ENCODE data around the gene NLGN2. TPM values are rescaled to one million over a fixed set of nuclear protein-coding genes. Genes with fewer than 3 reads are reported as not detected.

Gene NLGN2
- 2.9 and 4.4 TPM in 2 replicates for total RNA-seq

GRCh38 chr17:7407485-7408251, at the start of gene NLGN2:
TSS of gene NLGN2 (plus strand) at chr17:7407845. CDS start at chr17:7408256, 411 bp downstream.

GRCh38 chr17:7380855-7381683, 26.6 kb upstream of the NLGN2 start, which contains the start of gene TNK1:
TSS of gene TNK1 (plus strand) at chr17:7381089. CDS start at chr17:7382927, 1,838 bp downstream.

GRCh38 chr17:7394452-7395191, 13.0 kb upstream of the NLGN2 start, which contains the start of gene PLSCR3:
TSS of gene PLSCR3 (minus strand) at chr17:7394525. CDS start at chr17:7394110, 415 bp downstream.

GRCh38 chr17:7403977-7404736, 3.5 kb upstream of the NLGN2 start, which contains the start of gene TMEM256:
TSS of gene TMEM256 (minus strand) at chr17:7404097. CDS start at chr17:7404084, 13 bp downstream.

DNA sequence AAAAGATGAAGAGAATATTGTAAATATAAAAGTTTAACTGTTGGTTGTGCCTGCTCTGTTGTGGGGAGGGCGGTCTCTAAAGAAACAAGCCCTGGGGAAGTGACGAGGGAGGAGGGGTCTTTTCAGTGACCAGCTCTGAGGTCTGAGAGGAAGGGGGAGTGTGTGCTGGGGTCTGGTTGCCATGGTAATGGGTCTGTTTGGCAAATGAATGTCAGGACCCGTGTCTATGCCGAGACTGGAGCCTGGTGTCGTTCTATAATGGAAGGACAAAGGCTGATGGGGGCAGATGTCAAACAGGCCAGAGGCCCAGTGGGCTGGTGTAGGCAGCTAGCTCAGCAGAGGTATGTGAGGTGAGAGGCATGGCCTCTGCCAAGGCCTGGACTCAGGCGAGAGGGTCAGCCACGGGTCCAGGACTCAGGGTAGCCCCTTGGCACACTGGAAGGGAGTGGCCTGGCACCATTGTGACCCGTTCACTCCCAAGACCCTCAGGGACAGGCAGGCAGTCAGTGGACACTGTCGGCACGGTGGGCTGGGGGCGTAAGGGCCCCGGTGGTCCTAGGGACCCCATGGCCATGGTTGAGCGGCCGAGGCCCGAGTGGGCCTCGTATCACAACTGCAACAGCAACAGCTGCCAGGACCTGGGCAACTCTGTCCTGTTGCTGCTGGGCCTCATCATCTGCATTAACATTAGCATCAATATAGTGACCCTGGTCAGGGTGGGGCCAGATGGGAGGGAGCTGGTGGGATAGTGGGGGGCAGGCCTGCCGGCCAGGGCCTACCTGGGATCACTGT, 12.4 kb downstream of the NLGN2 start, which contains the start of gene SPEM1:
Gene SPEM1 (plus strand): TSS at position 506 of the 792 bp plus-strand sequence. CDS start 61 bp downstream, at position 567.

GRCh38 chr17:7425316-7425715, 17.7 kb downstream of the NLGN2 start, which contains the start of gene SPEM2:
TSS of gene SPEM2 (plus strand) at chr17:7425616. CDS start at chr17:7425689, 73 bp downstream.

GRCh38 chr17:7428557-7428956, 20.9 kb downstream of the NLGN2 start, which contains the start of gene SPEM3:
TSS of gene SPEM3 (plus strand) at chr17:7428857. CDS start at chr17:7428903, 46 bp downstream.

DNA sequence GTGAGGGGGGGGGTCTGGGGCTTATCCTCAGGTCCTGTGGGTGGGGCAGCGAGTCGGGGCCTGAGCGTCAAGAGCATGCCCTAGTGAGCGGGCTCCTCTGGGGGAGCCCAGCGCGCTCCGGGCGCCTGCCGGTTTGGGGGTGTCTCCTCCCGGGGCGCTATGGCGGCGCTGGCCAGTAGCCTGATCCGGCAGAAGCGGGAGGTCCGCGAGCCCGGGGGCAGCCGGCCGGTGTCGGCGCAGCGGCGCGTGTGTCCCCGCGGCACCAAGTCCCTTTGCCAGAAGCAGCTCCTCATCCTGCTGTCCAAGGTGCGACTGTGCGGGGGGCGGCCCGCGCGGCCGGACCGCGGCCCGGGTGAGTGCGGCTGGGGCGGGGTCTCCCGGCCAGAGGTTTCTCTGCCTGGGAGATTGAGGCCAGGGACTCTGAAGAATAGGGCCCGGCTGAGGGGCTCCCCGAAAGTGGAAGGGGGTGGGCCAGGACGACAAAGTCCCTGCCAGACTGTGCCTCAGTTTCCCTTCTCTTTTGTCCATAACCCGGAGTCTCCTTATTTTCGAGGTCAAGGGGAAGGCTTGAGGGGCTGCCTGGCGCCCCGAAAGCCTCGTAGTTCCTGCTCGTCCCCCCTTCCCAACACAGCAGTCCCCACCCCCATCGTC, 31.9 kb downstream of the NLGN2 start, which contains the start of gene FGF11:
Gene FGF11 (plus strand): TSS at position 51 of the 651 bp plus-strand sequence. CDS start 109 bp downstream, at position 160.

GRCh38 chr17:7444682-7445618, 37.3 kb downstream of the NLGN2 start, which contains the start of gene CHRNB1:
TSS of gene CHRNB1 (plus strand) at chr17:7445061. CDS start at chr17:7445128, 67 bp downstream.

Other genes with a start within 250 kb of the NLGN2 start
- gene ASGR1, start 228.5 kb upstream of the NLGN2 start, total RNA-seq: under 0.01 and 0.39 TPM in 2 replicates
- 7.3 and 11.9 TPM in 2 replicates for gene DLG4, start 188.0 kb upstream of the NLGN2 start, total RNA-seq
- gene ACADVL, start 187.9 kb upstream of the NLGN2 start, total RNA-seq: 194 and 236 TPM in 2 replicates
- 63.9 and 93.2 TPM in 2 replicates for gene DVL2, start 173.3 kb upstream of the NLGN2 start, total RNA-seq
- gene PHF23, start 168.4 kb upstream of the NLGN2 start, total RNA-seq: 36.6 and 37.1 TPM in 2 replicates
- gene GABARAP, start 165.4 kb upstream of the NLGN2 start, total RNA-seq: 110 and 194 TPM in 2 replicates
- gene CTDNEP1, start 156.1 kb upstream of the NLGN2 start, total RNA-seq: 28.7 and 40.1 TPM in 2 replicates
- gene ELP5, start 155.6 kb upstream of the NLGN2 start, total RNA-seq: 28.9 and 31.2 TPM in 2 replicates
- gene CLDN7, start 145.4 kb upstream of the NLGN2 start, total RNA-seq: 0.98 and 2.9 TPM in 2 replicates
- gene SLC2A4, start 126.1 kb upstream of the NLGN2 start, total RNA-seq: under 0.01 TPM in 1 of 2 replicates, not detected in the other
- not detected in 2 replicates for gene YBX2, start 113.2 kb upstream of the NLGN2 start, total RNA-seq
- gene EIF5A, start 100.2 kb upstream of the NLGN2 start, total RNA-seq: 909 and 1,080 TPM in 2 replicates
- gene GPS2, start 92.5 kb upstream of the NLGN2 start, total RNA-seq: 39.9 and 46.7 TPM in 2 replicates
- gene NEURL4, start 78.5 kb upstream of the NLGN2 start, total RNA-seq: 14.7 and 21.7 TPM in 2 replicates
- 0.20 and 2.2 TPM in 2 replicates for gene ACAP1, start 71.3 kb upstream of the NLGN2 start, total RNA-seq
- gene KCTD11, start 55.7 kb upstream of the NLGN2 start, total RNA-seq: 2.6 and 4.1 TPM in 2 replicates
- not detected in 2 replicates for gene TMEM95, start 52.7 kb upstream of the NLGN2 start, total RNA-seq
- gene TNK1, start 26.8 kb upstream of the NLGN2 start, total RNA-seq: 0.20 TPM in 1 of 2 replicates, not detected in the other
- gene PLSCR3, start 13.3 kb upstream of the NLGN2 start, total RNA-seq: 22.8 and 26.8 TPM in 2 replicates
- 103 and 132 TPM in 2 replicates for gene TMEM256, start 3.7 kb upstream of the NLGN2 start, total RNA-seq
- not detected in 2 replicates for gene SPEM1, start 12.5 kb downstream of the NLGN2 start, total RNA-seq
- not detected in 2 replicates for gene SPEM2, start 17.8 kb downstream of the NLGN2 start, total RNA-seq
- gene SPEM3, start 21.0 kb downstream of the NLGN2 start, total RNA-seq: not detected in 2 replicates
- gene TMEM102, start 27.6 kb downstream of the NLGN2 start, total RNA-seq: 0.98 and 1.1 TPM in 2 replicates
- gene FGF11, start 31.7 kb downstream of the NLGN2 start, total RNA-seq: under 0.01 and 0.37 TPM in 2 replicates
- 2.0 and 3.7 TPM in 2 replicates for gene CHRNB1, start 37.2 kb downstream of the NLGN2 start, total RNA-seq
- 19.1 and 19.5 TPM in 2 replicates for gene ZBTB4, start 71.8 kb downstream of the NLGN2 start, total RNA-seq
- gene SLC35G6, start 73.6 kb downstream of the NLGN2 start, total RNA-seq: not detected in 2 replicates
- gene POLR2A, start 76.5 kb downstream of the NLGN2 start, total RNA-seq: 81.9 and 112 TPM in 2 replicates
- 5.5 and 8.5 TPM in 2 replicates for gene TNFSF12, start 141.2 kb downstream of the NLGN2 start, total RNA-seq
- 0.59 and 1.1 TPM in 2 replicates for gene TNFSF13, start 150.9 kb downstream of the NLGN2 start, total RNA-seq
- gene SENP3, start 154.1 kb downstream of the NLGN2 start, total RNA-seq: 69.1 and 70.0 TPM in 2 replicates
- 39.7 and 53.0 TPM in 2 replicates for gene CD68, start 171.8 kb downstream of the NLGN2 start, total RNA-seq
- gene MPDU1, start 176.0 kb downstream of the NLGN2 start, total RNA-seq: 116 and 129 TPM in 2 replicates
- gene SOX15, start 182.2 kb downstream of the NLGN2 start, total RNA-seq: 0.20 TPM in 1 of 2 replicates, not detected in the other
- 27.6 and 35.8 TPM in 2 replicates for gene FXR2, start 207.1 kb downstream of the NLGN2 start, total RNA-seq
- gene SAT2, start 220.0 kb downstream of the NLGN2 start, total RNA-seq: 19.2 and 20.9 TPM in 2 replicates
- gene SHBG, start 222.3 kb downstream of the NLGN2 start, total RNA-seq: 0.37 and 0.39 TPM in 2 replicates
- gene ATP1B2, start 243.1 kb downstream of the NLGN2 start, total RNA-seq: not detected in 2 replicates

Measured in subcutaneous preadipocyte (primary cell).